B cell (primary cell): Measurements from ENCODE around the gene CST7. TPM values are rescaled to one million over a fixed set of nuclear protein-coding genes. Genes with fewer than 3 reads are reported as not detected.

Source experiments
- ATAC-seq: fragments of 200-7000 bp; cut with Tn5 transposase; one replicate; pipeline ENCODE4 v1.10.0; 2021; ENCODE audit warnings: low read depth, mild to moderate bottlenecking, moderate number of reproducible peaks, moderate library complexity
- CTCF ChIA-PET: fragments of 350-600 bp; sonication (Branson Sonifier 250); formaldehyde crosslinking; loops from one replicate; lab custom pipeline; 2021; ENCODE audit warnings: antibody characterized with exemption, inconsistent platforms; lab: Charles Lee
- POLR2A ChIA-PET: fragments of 350-600 bp; sonication (Branson Sonifier 250); formaldehyde crosslinking; loops from one replicate; lab custom pipeline; 2021; ENCODE audit warnings: antibody characterized with exemption; lab: Charles Lee
- DNase-seq: peaks from one replicate; pipeline ENCODE4 v3.0.0; 2013
- H2AFZ ChIP-seq: 2 replicates; pipeline ENCODE4 v1.6.1; 2012; ENCODE audit warnings: mild to moderate bottlenecking, low read depth, low read length; ENCODE audit not compliant: insufficient read depth, poor library complexity, severe bottlenecking
- H3K27ac ChIP-seq, 2 donors: 1 replicate in 1 of 2; 2 replicates in 1 of 2; pipeline ENCODE4 v1.5.1; 2012 to 2013; ENCODE audit warnings: low read length in 2 of 2, mild to moderate bottlenecking in 2 of 2, moderate library complexity in 1 of 2
- H3K27me3 ChIP-seq, 4 experiments: fragments of 200-600 bp in 1 of 4; sonication (generic) in 1 of 4; replicated peaks in 1 of 4; 1 replicate in 2 of 4; 2 replicates in 2 of 4; pipeline versions ENCODE4 v1.6.1 to v1.7.0; 2013 to 2016; ENCODE audit warnings: low read length in 3 of 4, mild to moderate bottlenecking in 2 of 4, mixed read lengths in 1 of 4, moderate library complexity in 1 of 4; ENCODE audit not compliant: insufficient read depth in 4 of 4, control insufficient read depth in 3 of 4; ENCODE audit errors: control extremely low read depth in 1 of 4
- H3K36me3 ChIP-seq, 2 experiments: replicated peaks in 1 of 2; 1 replicate in 1 of 2; 2 replicates in 1 of 2; pipeline versions ENCODE4 v1.6.1 to v1.7.1; 2013; ENCODE audit warnings: low read length in 1 of 2; ENCODE audit not compliant: insufficient read depth in 2 of 2, control insufficient read depth in 1 of 2; ENCODE audit errors: control extremely low read depth in 1 of 2, extremely low read depth in 1 of 2
- H3K4me1 ChIP-seq, 2 donors: fragments of 200-600 bp in 1 of 2; sonication (generic) in 1 of 2; 1 replicate in 1 of 2; 2 replicates in 1 of 2; pipeline versions ENCODE4 v1.5.1 to v1.6.1; 2013 to 2017; ENCODE audit warnings: low read length in 2 of 2; ENCODE audit not compliant: control insufficient read depth in 2 of 2, insufficient read depth in 2 of 2
- H3K4me2 ChIP-seq: replicated peaks from 2 replicates; pipeline ENCODE3; 2012; ENCODE audit warnings: mild to moderate bottlenecking, low read depth, low read length; ENCODE audit not compliant: poor library complexity, severe bottlenecking
- H3K4me3 ChIP-seq, 5 experiments: fragments of 200-600 bp in 1 of 5; sonication (generic) in 1 of 5; 1 replicate in 3 of 5; 2 replicates in 2 of 5; pipeline versions ENCODE4 v1.5.1 to v1.7.0; 2011 to 2016; ENCODE audit warnings: low read length in 4 of 5, mild to moderate bottlenecking in 4 of 5, low read depth in 2 of 5, control low read depth in 1 of 5, moderate library complexity in 1 of 5; ENCODE audit not compliant: insufficient read depth in 1 of 5; ENCODE audit errors: control extremely low read depth in 1 of 5, extremely low read depth in 1 of 5
- H3K79me2 ChIP-seq: fragments of 200-600 bp; sonication (generic); one replicate; pipeline ENCODE4 v1.6.0; 2016; ENCODE audit warnings: low read length; ENCODE audit not compliant: control insufficient read depth, insufficient read depth
- H3K9ac ChIP-seq: fragments of 200-600 bp; sonication (generic); 2 replicates; pipeline ENCODE4 v1.6.1; 2017; ENCODE audit warnings: mild to moderate bottlenecking, low read length, moderate library complexity
- H3K9me3 ChIP-seq, 3 donors: one replicate each; pipeline versions ENCODE4 v1.6.1 to v1.7.1; 2013; ENCODE audit warnings: low read length in 2 of 3; ENCODE audit not compliant: control insufficient read depth in 2 of 3, insufficient read depth in 1 of 3; ENCODE audit errors: control extremely low read depth in 1 of 3
- H4K20me1 ChIP-seq: 2 replicates; pipeline ENCODE4 v1.6.0; 2012; ENCODE audit warnings: mild to moderate bottlenecking, low read length; ENCODE audit not compliant: insufficient read depth, control insufficient read depth, poor library complexity, severe bottlenecking
- H3K27ac Mint-ChIP-seq: one replicate; pipeline ENCODE4 v1.8.0; 2021; ENCODE audit warnings: mixed read lengths
- H3K27me3 Mint-ChIP-seq: one replicate; pipeline ENCODE4 v1.8.0; 2021; ENCODE audit warnings: mixed read lengths
- H3K4me1 Mint-ChIP-seq: one replicate; pipeline ENCODE4 v1.8.0; 2021; ENCODE audit warnings: mixed read lengths
- H3K4me3 Mint-ChIP-seq: one replicate; pipeline ENCODE4 v1.8.0; 2021; ENCODE audit warnings: mixed read lengths
- H3K9me3 Mint-ChIP-seq: one replicate; pipeline ENCODE4 v1.8.0; 2022; ENCODE audit warnings: mixed read lengths; ENCODE audit not compliant: insufficient read depth
- EZH2 ChIP-seq: IDR thresholded peaks from 2 replicates; pipeline ENCODE4 v1.6.1; 2012; ENCODE audit warnings: borderline replicate concordance, low read depth, mild to moderate bottlenecking, moderate library complexity, low read length; ENCODE audit not compliant: insufficient read depth, poor library complexity, severe bottlenecking
- WGBS: methylation state at CpG from one replicate; pipeline ENCODE4 v1.1.5; 2013; ENCODE audit warnings: missing lambda C conversion rate; ENCODE audit not compliant: insufficient coverage; 5-methylcytosine and 5-hydroxymethylcytosine counted together
- intact Hi-C: fragments of 100-400 bp; cut with micrococcal nuclease; formaldehyde crosslinking; loops from one replicate; pipeline ENCODE4 v1.10.0; 2022
- polyA plus RNA-seq: library from polyadenylated mRNA; depleted of rRNA; stranded (reverse); fragments of >200 nt; gene quantifications from 2 replicates; pipeline ENCODE4 v1.2.3, GENCODE V29; 2012
- total RNA-seq, 2 donors: library from RNA; stranded (reverse); fragments of 120-200 nt in 1 of 2; gene quantifications; 1 replicate in 1 of 2; 2 replicates in 1 of 2; pipeline versions ENCODE4 v1.2.3 to v1.2.4, GENCODE V29; 2013 to 2022
- TF ChIP-seq, protein P1 (sequence below): fragments of 200-600 bp; IDR thresholded peaks from one replicate; pipeline ENCODE4 v1.8.0; 2022; ENCODE audit warnings: antibody characterized with exemption, mild to moderate bottlenecking

The CST7 gene
- total and polyA plus RNA-seq, 2 donors (not counting 1 experiment from before 2014, with no cell fraction given), result 0.94 to 3.4 TPM

DNA sequence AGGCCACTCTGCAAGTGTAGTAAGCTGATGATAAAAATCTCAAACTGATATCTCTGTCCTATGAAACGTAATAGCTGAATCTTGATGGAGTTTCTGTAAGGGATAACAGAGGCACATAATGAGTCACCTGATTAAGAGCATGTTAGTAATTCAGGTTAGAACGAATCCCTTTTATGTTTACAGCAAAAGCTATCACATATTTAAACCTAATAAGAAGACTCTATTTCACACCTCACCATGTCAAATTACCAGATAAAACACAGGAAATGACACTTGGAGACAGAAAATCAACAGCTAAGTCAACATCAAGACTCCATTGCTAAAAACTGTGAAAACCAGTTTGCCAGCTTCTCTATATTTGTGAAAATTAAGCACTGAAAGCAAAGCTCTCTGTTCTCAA is 11.8 kb downstream of the CST7 start:
- H3K27ac Mint-ChIP-seq, result no peak overlapping the region
- H3K9me3 Mint-ChIP-seq, result no peaks in the 10 kb centered on the region
- ATAC-seq, result no peak
- Histone ChIP-seq H3K9ac (no peak overlapping the region), H3K79me2 (no peaks in the 10 kb centered on the region), H3K4me2 (no peak overlapping the region), H3K4me1 (no peaks in the 10 kb centered on the region), H3K4me3 (no peak overlapping the region), H3K9me3 (no peaks in the 10 kb centered on the region), H4K20me1 (no peaks in the 10 kb centered on the region), H3K27ac (no peak overlapping the region), H3K27me3 (no peaks in the 10 kb centered on the region), H2AFZ (no peak overlapping the region), H3K36me3 (peaks cover 7 to 37% of the 10 kb centered on the region in 2 experiments)
- peaks cover 3% of the 10 kb centered on the region for H3K4me1 Mint-ChIP-seq
- 100% methylated on average over 1 of the region's 2 CpGs for WGBS
- CTCF ChIA-PET, result interaction anchor here (0.7 kb wide), 1 partner anchor 104 kb away, joined by 3 read pairs; no protein-coding TSS in a partner anchor
- TF ChIP-seq, protein P1, sequence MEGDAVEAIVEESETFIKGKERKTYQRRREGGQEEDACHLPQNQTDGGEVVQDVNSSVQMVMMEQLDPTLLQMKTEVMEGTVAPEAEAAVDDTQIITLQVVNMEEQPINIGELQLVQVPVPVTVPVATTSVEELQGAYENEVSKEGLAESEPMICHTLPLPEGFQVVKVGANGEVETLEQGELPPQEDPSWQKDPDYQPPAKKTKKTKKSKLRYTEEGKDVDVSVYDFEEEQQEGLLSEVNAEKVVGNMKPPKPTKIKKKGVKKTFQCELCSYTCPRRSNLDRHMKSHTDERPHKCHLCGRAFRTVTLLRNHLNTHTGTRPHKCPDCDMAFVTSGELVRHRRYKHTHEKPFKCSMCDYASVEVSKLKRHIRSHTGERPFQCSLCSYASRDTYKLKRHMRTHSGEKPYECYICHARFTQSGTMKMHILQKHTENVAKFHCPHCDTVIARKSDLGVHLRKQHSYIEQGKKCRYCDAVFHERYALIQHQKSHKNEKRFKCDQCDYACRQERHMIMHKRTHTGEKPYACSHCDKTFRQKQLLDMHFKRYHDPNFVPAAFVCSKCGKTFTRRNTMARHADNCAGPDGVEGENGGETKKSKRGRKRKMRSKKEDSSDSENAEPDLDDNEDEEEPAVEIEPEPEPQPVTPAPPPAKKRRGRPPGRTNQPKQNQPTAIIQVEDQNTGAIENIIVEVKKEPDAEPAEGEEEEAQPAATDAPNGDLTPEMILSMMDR, result no peak
- no peak for TF ChIP-seq EZH2
- H3K27me3 Mint-ChIP-seq, result no peaks in the 10 kb centered on the region
- no peak overlapping the region for H3K4me3 Mint-ChIP-seq
- no peak for DNase-seq
- intact Hi-C loops, result no loop called here
- POLR2A ChIA-PET, result no interaction called here

DNA sequence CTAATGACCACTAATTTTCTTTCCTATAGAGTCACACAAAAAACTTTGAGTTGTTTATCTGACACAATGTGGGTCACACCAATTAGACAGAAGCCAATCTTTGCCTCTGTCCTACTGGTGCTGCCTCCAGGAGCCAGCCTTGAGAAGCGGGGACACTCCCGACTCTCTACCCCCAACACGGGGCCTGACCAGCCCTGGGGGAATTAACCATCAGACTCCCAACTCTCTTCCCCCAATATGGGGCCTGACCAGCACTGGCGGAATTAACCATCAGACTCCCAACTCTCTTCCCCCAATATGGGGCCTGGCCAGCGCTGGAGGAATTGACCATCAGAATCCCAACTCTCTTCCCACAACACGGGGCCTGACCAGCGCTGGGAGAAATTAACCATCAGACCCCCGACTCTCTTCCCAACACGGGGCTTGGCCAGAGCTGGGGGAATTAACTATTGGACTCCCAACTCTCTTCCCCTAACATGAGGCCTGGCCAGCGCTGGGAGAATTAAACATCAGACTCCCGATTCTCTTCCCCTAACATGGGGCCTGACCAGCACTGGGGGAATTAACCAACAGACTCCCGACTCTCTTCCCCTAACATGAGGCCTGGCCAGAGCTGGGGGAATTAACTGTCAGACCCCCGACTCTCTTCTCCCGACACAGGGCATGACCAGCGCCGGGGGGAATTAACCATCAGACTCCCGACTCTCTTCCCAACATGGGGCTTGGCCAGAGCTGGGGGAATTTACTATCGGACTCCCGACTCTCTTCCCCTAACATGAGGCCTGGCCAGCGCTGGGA is 12.5 kb downstream of the CST7 start:
- no peak overlapping the region for H3K4me2 ChIP-seq
- Mint-ChIP-seq H3K27ac (no peak overlapping the region), H3K4me1 (no peaks in the 10 kb centered on the region), H3K4me3 (no peak overlapping the region), H3K27me3 (no peaks in the 10 kb centered on the region), H3K9me3 (no peaks in the 10 kb centered on the region)
- H3K9me3 ChIP-seq, result no peaks in the 10 kb centered on the region
- no peak overlapping the region for H3K27ac ChIP-seq
- ATAC-seq, result no peak
- WGBS, result 93% methylated on average over 15 of the region's 20 CpGs
- ChIA-PET POLR2A (no interaction called here), CTCF (interaction anchor here (0.7 kb wide), 1 partner anchor 103 kb away, joined by 3 read pairs; no protein-coding TSS in a partner anchor)
- no peak overlapping the region for H2AFZ ChIP-seq
- H3K4me1 ChIP-seq, result no peaks in the 10 kb centered on the region
- no peaks in the 10 kb centered on the region for H4K20me1 ChIP-seq
- DNase-seq, result no peak
- H3K27me3 ChIP-seq, result no peaks in the 10 kb centered on the region
- no peaks in the 10 kb centered on the region for H3K79me2 ChIP-seq
- H3K36me3 ChIP-seq, result peaks cover 7 to 37% of the 10 kb centered on the region in 2 experiments
- H3K4me3 ChIP-seq, result no peak overlapping the region
- TF ChIP-seq EZH2, result no peak
- TF ChIP-seq, protein P1, result no peak
- intact Hi-C loops, result no loop called here
- H3K9ac ChIP-seq, result no peak overlapping the region
